D721Med (cell line): ENCODE measurements around the gene C6.

Source experiments
- DNase-seq: peaks from one replicate; pipeline ENCODE4 v3.0.0; 2011; ENCODE audit warnings: low spot score; ENCODE audit not compliant: insufficient read length
- FAIRE-seq: peaks from 2 replicates; lab custom pipeline; 2011; peaks lifted over from hg19 to GRCh38; lab: Jason Lieb, UNC
- CTCF ChIP-seq: IDR thresholded peaks from 2 replicates; pipeline ENCODE4 v1.5.1; 2012; ENCODE audit warnings: mild to moderate bottlenecking, control low read depth; ENCODE audit not compliant: insufficient read depth; ENCODE audit errors: missing control alignments

C6 gene

GRCh38 chr5:41213340-41213739 lies at the start of gene C6:
Gene C6, minus strand, starts transcription at chr5:41213532. Its CDS starts 10,302 bp downstream, at chr5:41203230.
- no peak for FAIRE-seq
- TF ChIP-seq CTCF = peak; percentile 12

DNA sequence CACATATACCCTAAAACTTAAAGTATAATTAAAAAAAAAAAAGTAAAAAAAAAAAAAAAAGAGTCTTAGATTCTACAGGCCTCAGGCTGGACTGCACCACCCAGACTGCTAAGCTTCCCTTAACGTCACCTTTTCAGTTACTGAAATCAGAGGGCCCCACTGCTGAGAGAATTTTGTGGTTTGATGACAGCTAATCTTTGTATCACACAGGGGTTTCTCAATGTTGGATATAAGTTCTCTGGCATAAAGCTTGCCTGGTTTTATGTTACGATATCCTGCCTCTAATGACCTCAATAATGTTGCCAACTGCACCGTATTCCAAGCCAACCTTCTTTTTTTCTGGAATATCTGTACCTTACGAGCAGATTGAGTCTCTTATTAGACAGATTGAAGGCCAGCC lies 43.1 kb upstream of the C6 start:
- DNase-seq = no peak
- TF ChIP-seq CTCF = no peak
- FAIRE-seq = no peak

More at GRCh38 chr5:41213340-41213739, at the start of gene C6:
- DNase-seq = no peak

DNA sequence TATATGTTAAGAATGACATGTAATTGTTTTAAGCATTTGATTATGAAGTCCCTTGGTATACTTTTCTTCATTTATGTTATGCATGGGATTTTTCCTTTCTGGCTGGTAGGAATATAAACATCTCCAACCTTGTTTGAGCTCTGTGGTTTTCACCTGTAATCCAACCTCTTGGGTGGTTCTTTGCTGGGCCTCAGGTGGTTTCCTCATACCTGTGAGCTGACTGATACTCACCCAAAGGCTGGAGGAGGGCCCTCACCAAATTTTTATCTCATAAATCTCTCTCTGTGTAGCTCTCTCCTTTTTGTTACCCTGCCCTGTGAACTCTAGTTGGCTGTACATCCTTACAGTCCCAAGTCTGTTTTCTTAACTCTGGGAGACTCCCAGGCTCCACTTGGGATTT lies 39.8 kb upstream of the C6 start:
- TF ChIP-seq CTCF = no peak
- no peak for FAIRE-seq
- no peak for DNase-seq

DNA sequence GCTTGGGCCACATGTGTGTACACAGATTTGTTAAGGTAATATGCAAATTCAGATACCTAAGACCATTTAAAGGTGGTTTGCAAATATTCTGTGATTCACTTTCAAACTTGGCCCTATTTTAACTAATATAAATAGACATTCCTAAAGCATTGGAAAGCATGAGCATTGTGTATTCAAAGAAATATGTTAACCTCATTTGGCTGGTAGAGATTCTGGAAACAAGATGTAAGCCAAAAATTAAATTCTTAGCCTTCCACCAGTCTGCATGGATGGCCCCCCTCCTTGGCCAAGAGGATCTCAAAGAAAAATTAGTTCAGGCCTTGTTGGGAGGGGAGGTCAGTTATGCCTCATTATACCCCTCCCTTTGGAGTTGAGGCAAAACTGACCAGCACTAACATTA lies 38.7 kb upstream of the C6 start:
- TF ChIP-seq CTCF = no peak
- no peak for FAIRE-seq
- DNase-seq = no peak

GRCh38 chr5:41250351-41250987 lies 37.1 kb upstream of the C6 start:
- TF ChIP-seq CTCF = no peak
- no peak for FAIRE-seq

DNA sequence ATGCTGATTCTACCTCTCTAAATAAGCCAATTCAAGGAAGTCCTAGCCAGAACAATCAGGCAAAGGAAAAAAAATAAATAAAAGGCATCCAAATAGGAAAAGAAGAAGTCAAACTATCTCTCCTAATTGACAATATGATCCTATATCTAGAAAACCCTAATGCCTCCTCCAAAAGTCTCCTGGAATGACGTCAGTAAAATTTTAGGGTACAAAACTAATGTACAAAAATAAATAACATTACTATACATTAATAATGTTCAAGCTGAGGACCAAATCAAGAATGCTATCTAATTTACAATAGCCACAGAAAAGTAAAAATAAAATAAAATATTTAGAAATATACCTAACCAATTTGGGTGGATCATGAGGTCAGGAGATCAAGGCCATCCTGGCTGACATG lies 33.8 kb upstream of the C6 start:
- FAIRE-seq = no peak

More at GRCh38 chr5:41250351-41250987, 37.1 kb upstream of the C6 start:
- DNase-seq = no peak

More for the DNA sequence above, 33.8 kb upstream of the C6 start:
- DNase-seq = no peak
- no peak for TF ChIP-seq CTCF
